ENCODE data around the gene CADPS2.

DNA sequence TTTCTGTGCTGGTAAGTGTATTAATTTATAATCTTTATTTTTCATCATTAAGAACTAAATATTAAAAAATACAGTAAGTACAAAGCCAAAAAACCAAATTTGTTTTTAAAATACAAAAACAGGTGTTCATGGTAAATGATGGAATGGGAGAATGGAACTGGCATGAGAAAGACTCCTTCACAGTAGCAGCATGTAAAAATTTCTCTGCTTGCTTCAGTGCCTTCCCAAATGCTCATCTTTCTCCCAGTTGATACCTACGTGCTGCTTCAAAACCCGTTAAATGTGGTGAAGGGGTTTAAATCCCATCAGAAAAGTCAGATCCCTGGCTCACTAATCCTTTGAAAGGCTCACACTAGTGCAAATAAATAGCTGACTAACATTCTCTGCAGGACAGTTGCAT, 191.6 kb downstream of the CADPS2 start:
- TF ChIP-seq CTCF (conservative IDR thresholded peaks at IDR 0.05 in 1 of 2, IDR thresholded peaks at IDR 0.05 in 1 of 2; ENCODE audit: low read depth in 1 of 2, low read length in 2 of 2) (no peak), EZH2 (IDR thresholded peaks at IDR 0.05; ENCODE audit: low read length, missing control alignments) (no peak)
